Right renal cortex interstitium (tissue), 3 donors: ENCODE measurements around the gene IRF4. TPM values are rescaled to one million over a fixed set of nuclear protein-coding genes. Genes with fewer than 3 reads are reported as not detected.

Experiments
- DNase-seq, 3 donors: peaks; one replicate each; pipeline ENCODE4 v3.0.0-alpha.2; 2013; ENCODE audit warnings: low read depth in 3 of 3, low spot score in 2 of 3
- polyA plus RNA-seq, 3 donors: library from polyadenylated mRNA; unstranded; fragments of 120-200 nt; gene quantifications; one replicate each; pipeline ENCODE4 v1.2.1, GENCODE V29; 2013; ENCODE audit not compliant: insufficient read length in 3 of 3

Gene IRF4
- polyA plus RNA-seq, 3 donors, result 0.11 to 0.18 (median 0.15) TPM

- no peak for DNase-seq
Observed at GRCh38 chr6:379410-380181, 12.0 kb upstream of the IRF4 start.

GRCh38 chr6:380234-381218 is 11.0 kb upstream of the IRF4 start:
- no peak for DNase-seq

- no peak for DNase-seq
Observed at GRCh38 chr6:381742-382461, 9.7 kb upstream of the IRF4 start.

GRCh38 chr6:382883-383810 is 8.4 kb upstream of the IRF4 start:
- no peak for DNase-seq

- DNase-seq, result no peak
Observed at GRCh38 chr6:383856-384255, 7.7 kb upstream of the IRF4 start.

- no peak for DNase-seq
Observed at GRCh38 chr6:384898-385297, 6.7 kb upstream of the IRF4 start.

GRCh38 chr6:385614-386013 is 5.9 kb upstream of the IRF4 start:
- DNase-seq, result no peak

- no peak for DNase-seq
Observed at GRCh38 chr6:386688-387266, 4.8 kb upstream of the IRF4 start.

GRCh38 chr6:387293-387741 is 4.2 kb upstream of the IRF4 start:
- DNase-seq, result no peak

GRCh38 chr6:388202-388903 is 3.2 kb upstream of the IRF4 start:
- DNase-seq, result no peak

GRCh38 chr6:389143-389542 is 2.4 kb upstream of the IRF4 start:
- DNase-seq, result no peak

GRCh38 chr6:389622-390021 is 1.9 kb upstream of the IRF4 start:
- no peak for DNase-seq

- DNase-seq, result no peak
Observed at GRCh38 chr6:390914-391558, 516 bp upstream of the IRF4 start.

GRCh38 chr6:392441-393390 is 1.2 kb downstream of the IRF4 start:
- no peak for DNase-seq

GRCh38 chr6:393391-394221 is 2.1 kb downstream of the IRF4 start:
- no peak for DNase-seq

GRCh38 chr6:394641-395289 is 3.2 kb downstream of the IRF4 start:
- no peak for DNase-seq
